ENCODE results near the gene SLC22A13.
"Not testable (repeated sequence)": the region's sequence is repeated elsewhere in the genome, so short reads cannot be mapped to it uniquely, and the experiment has no call there.

Gene SLC22A13

GRCh38 chr3:38264353-38264771 lies 1.2 kb upstream of the SLC22A13 start:
- DNase-seq (ENCODE audit: low read depth, low spot score) = no peak

- DNase-seq (ENCODE audit: low read depth, low spot score) = no peak
Measured at GRCh38 chr3:38264779-38265178, 833 bp upstream of the SLC22A13 start.

DNA sequence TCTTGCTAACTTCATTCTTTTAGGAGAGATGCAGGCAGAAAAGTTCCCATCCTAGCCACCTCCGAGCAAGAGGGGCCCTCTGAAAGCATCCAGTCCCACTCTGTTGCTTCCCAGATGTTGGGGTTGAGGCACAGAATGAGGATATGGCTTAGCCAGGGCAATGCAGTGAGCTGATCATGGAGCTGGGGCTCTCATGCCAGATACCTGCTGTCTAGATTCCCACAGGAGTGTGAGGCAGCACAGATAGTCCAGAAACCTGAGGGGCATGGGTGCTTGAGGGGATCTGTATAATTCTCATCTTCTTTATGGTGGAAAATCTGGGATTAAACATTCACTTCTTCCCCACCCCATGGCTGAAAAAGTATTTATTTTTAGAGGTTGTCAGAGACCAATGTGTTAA lies 1.2 kb downstream of the SLC22A13 start:
- no peak for DNase-seq (ENCODE audit: low read depth, low spot score)

DNA sequence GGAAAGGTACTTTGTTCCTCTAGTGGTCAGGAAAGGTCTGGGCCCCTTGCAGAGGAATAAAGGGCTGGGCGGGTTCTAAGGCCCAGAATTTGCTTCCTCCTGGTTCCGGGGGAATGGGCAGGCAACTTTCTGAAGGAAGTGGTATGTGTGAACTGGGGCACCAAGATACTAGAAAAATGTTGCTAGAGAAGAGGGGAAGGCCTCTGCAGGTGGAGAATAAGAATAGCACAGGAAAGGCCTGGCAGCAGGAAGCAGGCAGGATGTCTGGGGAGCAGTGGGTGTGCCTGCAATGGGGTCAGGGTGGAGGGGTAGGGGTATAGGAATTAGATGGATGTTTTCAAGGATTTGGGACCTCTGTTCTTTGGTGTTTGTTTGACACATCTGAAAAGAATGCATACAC lies 2.0 kb downstream of the SLC22A13 start:
- no peak for DNase-seq (ENCODE audit: low read depth, low spot score)

DNA sequence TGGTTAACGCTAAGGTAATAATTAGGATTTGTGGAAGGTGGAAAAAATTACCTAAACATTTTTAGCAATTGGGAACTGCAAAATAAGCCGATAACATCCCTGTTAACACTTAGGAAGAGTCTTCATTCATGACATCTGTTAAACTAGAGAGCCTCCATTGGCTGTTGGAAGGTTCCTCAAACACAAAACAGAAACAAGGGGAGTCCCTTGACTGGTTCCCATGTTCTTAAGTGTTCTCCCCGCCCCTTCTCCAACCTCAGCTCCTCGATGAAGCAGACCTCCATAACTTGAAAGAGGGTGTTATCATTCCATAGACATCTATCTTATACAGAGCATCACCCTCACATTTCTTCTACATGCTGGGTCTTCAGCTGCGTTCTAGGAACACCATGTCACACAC lies 2.5 kb downstream of the SLC22A13 start:
- no peak for DNase-seq (ENCODE audit: low read depth, low spot score)

GRCh38 chr3:38268522-38268921 lies 2.9 kb downstream of the SLC22A13 start:
- no peak for DNase-seq (ENCODE audit: low read depth, low spot score)

DNA sequence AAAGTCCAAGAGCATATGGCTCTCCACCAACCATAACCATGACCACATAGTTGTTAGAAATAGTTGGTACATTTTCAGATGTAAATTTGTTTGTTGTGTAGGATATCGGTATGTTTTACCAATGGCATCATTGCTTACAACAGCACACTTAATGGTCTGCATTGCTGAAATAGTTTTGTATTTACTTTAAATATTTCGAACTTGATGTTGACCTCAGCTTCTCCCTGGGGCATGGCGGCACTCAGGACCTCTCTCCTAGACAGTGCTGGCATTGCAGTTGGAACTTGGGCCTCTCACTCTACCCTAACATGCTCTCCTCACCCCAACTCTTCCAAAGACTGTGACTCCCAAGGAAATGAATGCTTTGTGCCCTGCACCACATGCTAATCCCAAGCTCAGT lies 5.0 kb downstream of the SLC22A13 start:
- no peak for DNase-seq (ENCODE audit: low read depth, low spot score)

- DNase-seq (ENCODE audit: low read depth, low spot score) = no peak
Measured at GRCh38 chr3:38271553-38271952, 5.9 kb downstream of the SLC22A13 start.

GRCh38 chr3:38274864-38275649 lies 9.4 kb downstream of the SLC22A13 start:
- no peak for DNase-seq (ENCODE audit: low read depth, low spot score)

- no peak for DNase-seq (ENCODE audit: low read depth, low spot score)
Measured at GRCh38 chr3:38275658-38276057, 10.0 kb downstream of the SLC22A13 start.

- no peak for DNase-seq (ENCODE audit: low read depth, low spot score)
Measured at GRCh38 chr3:38276081-38276916, 10.7 kb downstream of the SLC22A13 start.

DNA sequence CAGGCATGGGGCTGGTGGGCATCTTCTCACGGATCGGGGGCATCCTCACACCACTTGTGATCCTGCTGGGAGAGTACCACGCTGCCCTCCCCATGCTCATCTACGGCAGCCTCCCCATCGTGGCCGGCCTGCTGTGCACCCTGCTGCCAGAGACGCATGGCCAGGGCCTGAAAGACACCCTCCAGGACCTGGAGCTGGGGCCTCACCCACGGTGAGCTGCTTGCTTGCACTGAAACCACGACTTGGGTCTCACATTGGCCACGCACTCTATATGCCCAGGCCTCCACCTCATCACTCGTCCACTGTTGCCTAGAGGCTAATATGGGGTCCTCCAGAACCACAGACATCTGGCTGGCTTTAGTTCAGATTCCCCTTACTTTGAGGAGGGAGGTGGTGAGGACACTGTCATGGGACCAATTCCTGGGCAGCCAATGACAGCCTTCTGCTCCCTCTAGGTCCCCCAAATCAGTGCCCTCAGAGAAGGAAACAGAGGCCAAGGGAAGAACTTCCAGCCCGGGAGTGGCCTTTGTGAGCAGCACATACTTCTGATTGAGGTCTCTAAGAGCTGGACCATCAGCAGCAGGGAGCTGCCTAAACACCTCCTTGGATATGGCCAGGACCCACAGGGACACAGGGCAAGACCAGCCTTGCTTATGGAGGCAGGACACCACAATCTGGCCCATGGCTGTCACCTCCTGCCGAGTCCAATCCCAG lies 11.5 kb downstream of the SLC22A13 start:
- no peak for DNase-seq (ENCODE audit: low read depth, low spot score)

DNA sequence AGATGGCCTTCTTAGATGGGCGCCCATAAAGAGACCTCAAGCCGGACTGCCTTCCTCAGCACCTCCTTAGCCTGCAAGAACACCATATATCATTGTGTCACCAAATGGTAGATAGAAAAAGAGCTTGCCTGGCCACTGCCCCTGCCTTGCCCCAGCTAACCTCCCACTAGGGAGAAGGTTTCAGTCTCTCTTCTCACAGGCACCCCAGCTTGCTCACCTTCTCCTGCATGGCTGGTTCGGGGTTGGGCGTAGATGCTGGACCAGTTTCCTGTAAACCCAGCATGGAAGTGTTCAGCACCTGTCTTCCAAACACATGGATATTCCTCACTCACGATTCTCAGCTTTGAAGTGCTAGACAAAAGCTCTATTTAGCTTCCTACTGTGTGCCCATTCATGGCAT lies 13.2 kb downstream of the SLC22A13 start:
- no peak for DNase-seq (ENCODE audit: low read depth, low spot score)

DNA sequence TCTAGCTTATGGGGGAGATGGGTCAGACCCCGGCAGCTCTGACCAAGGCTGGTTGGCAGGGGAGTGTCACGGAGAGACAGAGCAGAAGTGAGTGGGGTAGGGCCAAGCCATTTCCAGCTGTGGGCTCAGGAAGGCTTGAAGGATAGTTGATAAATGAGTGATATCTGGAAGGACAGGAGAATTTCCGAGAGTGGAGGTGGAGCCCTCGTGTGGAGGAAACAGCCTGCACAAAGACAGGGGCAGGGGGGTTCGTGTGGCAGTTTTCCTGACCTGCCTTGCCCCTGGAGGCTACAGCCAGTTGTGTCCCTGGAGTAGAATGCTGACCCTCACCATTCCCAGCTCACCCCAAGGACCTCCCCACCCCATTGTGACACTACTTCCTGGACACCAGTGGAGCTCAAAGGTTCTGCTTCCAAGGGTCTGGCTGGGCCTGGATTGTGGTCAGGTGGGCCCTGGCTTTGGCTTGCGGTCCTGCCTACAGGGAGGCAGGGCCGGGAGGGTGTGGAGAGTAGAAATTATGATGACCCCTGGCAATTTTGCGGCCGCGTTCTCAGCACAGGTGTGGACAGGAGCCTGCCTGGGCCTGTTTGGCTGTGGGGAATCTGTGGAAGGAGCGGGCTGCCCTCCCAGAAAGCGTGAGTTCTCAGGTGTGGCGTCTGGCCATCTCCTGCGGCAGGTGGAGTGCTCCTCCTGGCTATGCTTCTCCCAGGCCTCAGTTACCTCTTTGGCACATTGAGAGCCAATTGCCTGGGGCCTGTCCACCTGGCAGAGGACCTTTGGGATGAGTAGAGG lies 16.5 kb downstream of the SLC22A13 start, which contains the start of gene SLC22A14:
Gene SLC22A14 (plus strand): TSS at position 400 of the 792 bp plus-strand sequence. CDS start 23,733 bp downstream, outside the sequence.
- no peak for DNase-seq (ENCODE audit: low read depth, low spot score)

- no peak for DNase-seq (ENCODE audit: low read depth, low spot score)
Measured at GRCh38 chr3:38283810-38284755, 18.5 kb downstream of the SLC22A13 start.

GRCh38 chr3:38284756-38285150 lies 19.1 kb downstream of the SLC22A13 start:
- no peak for DNase-seq (ENCODE audit: low read depth, low spot score)

GRCh38 chr3:38289286-38290217 lies 23.9 kb downstream of the SLC22A13 start:
- not testable (repeated sequence) for DNase-seq (ENCODE audit: low read depth, low spot score)

GRCh38 chr3:38297053-38297452 lies 31.4 kb downstream of the SLC22A13 start:
- not testable (repeated sequence) for DNase-seq (ENCODE audit: low read depth, low spot score)

GRCh38 chr3:38297537-38297936 lies 31.9 kb downstream of the SLC22A13 start:
- DNase-seq (ENCODE audit: low read depth, low spot score) = no peak
